NCI-H2081 treated with DMSO at 0.1 percent for 48 hours (cell line): ENCODE measurements around the gene CTNNA3.
"Not testable (repeated sequence)": the region's sequence is repeated elsewhere in the genome, so short reads cannot be mapped to it uniquely, and the experiment has no call there.

Experiments
- DNase-seq: peaks from one replicate; lab custom pipeline; 2025; lab: John Stamatoyannopoulos, UW

The CTNNA3 gene

GRCh38 chr10:67696029-67696428 is at the start of gene CTNNA3:
CTNNA3 (minus strand) TSS chr10:67696195.
- no peak for DNase-seq

- no peak for DNase-seq
These were observed 39.4 kb upstream of the CTNNA3 start for GRCh38 chr10:67735430-67735829.

GRCh38 chr10:67733511-67733910 is 37.5 kb upstream of the CTNNA3 start:
- no peak for DNase-seq

GRCh38 chr10:67725567-67725966 is 29.6 kb upstream of the CTNNA3 start:
- DNase-seq: no peak

- DNase-seq: no peak
These were observed 27.6 kb upstream of the CTNNA3 start for GRCh38 chr10:67723601-67724000.

- no peak for DNase-seq
These were observed 26.1 kb upstream of the CTNNA3 start for GRCh38 chr10:67722113-67722512.

- DNase-seq: not testable (repeated sequence)
These were observed 20.5 kb upstream of the CTNNA3 start for GRCh38 chr10:67716455-67716854.

- no peak for DNase-seq
These were observed 9.9 kb upstream of the CTNNA3 start for GRCh38 chr10:67705921-67706320.

- DNase-seq: not testable (repeated sequence)
These were observed 3.7 kb upstream of the CTNNA3 start for GRCh38 chr10:67699613-67700270.

- DNase-seq: no peak
These were observed 2.2 kb upstream of the CTNNA3 start for GRCh38 chr10:67698164-67698563.

GRCh38 chr10:67697724-67698131 is 1.7 kb upstream of the CTNNA3 start:
- DNase-seq: peak; percentile 54

- DNase-seq: no peak
These were observed 684 bp upstream of the CTNNA3 start for GRCh38 chr10:67696679-67697078.

GRCh38 chr10:67695555-67695954 is 440 bp downstream of the CTNNA3 start:
- DNase-seq: no peak

- DNase-seq: not testable (repeated sequence)
These were observed 4.1 kb downstream of the CTNNA3 start for GRCh38 chr10:67691861-67692260.

GRCh38 chr10:67690540-67690939 is 5.5 kb downstream of the CTNNA3 start:
- not testable (repeated sequence) for DNase-seq

GRCh38 chr10:67684140-67684539 is 11.9 kb downstream of the CTNNA3 start:
- DNase-seq: not testable (repeated sequence)

GRCh38 chr10:67678335-67678974 is 17.5 kb downstream of the CTNNA3 start:
- no peak for DNase-seq

GRCh38 chr10:67676208-67676825 is 19.7 kb downstream of the CTNNA3 start:
- DNase-seq: no peak

- no peak for DNase-seq
These were observed 25.6 kb downstream of the CTNNA3 start for GRCh38 chr10:67670401-67670800.

GRCh38 chr10:67669978-67670377 is 26.0 kb downstream of the CTNNA3 start:
- no peak for DNase-seq

GRCh38 chr10:67668448-67668847 is 27.5 kb downstream of the CTNNA3 start:
- DNase-seq: no peak

- DNase-seq: no peak
These were observed 29.0 kb downstream of the CTNNA3 start for GRCh38 chr10:67667035-67667425.

- no peak for DNase-seq
These were observed 29.5 kb downstream of the CTNNA3 start for GRCh38 chr10:67666416-67667034.
